ENCODE data around the gene RAB4A.

GRCh38 chr1:229285440-229285839 lies 14.5 kb downstream of the RAB4A start:
- TF ChIP-seq RFX5 (IDR thresholded peaks at IDR 0.05; ENCODE audit: low read depth, low read length) (no peak), ATF3 (IDR thresholded peaks at IDR 0.05; ENCODE audit: borderline replicate concordance, extremely low read depth, low read depth, low read length) (no peak), TAF1 (IDR thresholded peaks at IDR 0.05; ENCODE audit: borderline replicate concordance, low read depth, low read length) (no peak), GABPA (IDR thresholded peaks at IDR 0.05; ENCODE audit: low read depth) (no peak), POLR2A (IDR thresholded peaks at IDR 0.05; ENCODE audit: low read depth, low read length) (no peak), ZSCAN29 (IDR thresholded peaks at IDR 0.05) (no peak), POLR2AphosphoS5 (IDR thresholded peaks at IDR 0.05; ENCODE audit: low read length) (no peak), SIN3A (IDR thresholded peaks at IDR 0.05; ENCODE audit: low read depth, low read length) (no peak), MAX (IDR thresholded peaks at IDR 0.05; ENCODE audit: low read depth, low read length) (no peak), BACH1 (IDR thresholded peaks at IDR 0.05; ENCODE audit: borderline replicate concordance) (no peak)
- TF ChIP-seq, protein P1, sequence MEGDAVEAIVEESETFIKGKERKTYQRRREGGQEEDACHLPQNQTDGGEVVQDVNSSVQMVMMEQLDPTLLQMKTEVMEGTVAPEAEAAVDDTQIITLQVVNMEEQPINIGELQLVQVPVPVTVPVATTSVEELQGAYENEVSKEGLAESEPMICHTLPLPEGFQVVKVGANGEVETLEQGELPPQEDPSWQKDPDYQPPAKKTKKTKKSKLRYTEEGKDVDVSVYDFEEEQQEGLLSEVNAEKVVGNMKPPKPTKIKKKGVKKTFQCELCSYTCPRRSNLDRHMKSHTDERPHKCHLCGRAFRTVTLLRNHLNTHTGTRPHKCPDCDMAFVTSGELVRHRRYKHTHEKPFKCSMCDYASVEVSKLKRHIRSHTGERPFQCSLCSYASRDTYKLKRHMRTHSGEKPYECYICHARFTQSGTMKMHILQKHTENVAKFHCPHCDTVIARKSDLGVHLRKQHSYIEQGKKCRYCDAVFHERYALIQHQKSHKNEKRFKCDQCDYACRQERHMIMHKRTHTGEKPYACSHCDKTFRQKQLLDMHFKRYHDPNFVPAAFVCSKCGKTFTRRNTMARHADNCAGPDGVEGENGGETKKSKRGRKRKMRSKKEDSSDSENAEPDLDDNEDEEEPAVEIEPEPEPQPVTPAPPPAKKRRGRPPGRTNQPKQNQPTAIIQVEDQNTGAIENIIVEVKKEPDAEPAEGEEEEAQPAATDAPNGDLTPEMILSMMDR (IDR thresholded peaks at IDR 0.05 in 2 of 3, conservative IDR thresholded peaks at IDR 0.05 in 1 of 3; ENCODE audit: control insufficient read depth in 2 of 3, extremely low read depth in 1 of 3, insufficient read depth in 1 of 3, low read depth in 3 of 3, low read length in 3 of 3): no peak
- TF ChIP-seq, protein P2, sequence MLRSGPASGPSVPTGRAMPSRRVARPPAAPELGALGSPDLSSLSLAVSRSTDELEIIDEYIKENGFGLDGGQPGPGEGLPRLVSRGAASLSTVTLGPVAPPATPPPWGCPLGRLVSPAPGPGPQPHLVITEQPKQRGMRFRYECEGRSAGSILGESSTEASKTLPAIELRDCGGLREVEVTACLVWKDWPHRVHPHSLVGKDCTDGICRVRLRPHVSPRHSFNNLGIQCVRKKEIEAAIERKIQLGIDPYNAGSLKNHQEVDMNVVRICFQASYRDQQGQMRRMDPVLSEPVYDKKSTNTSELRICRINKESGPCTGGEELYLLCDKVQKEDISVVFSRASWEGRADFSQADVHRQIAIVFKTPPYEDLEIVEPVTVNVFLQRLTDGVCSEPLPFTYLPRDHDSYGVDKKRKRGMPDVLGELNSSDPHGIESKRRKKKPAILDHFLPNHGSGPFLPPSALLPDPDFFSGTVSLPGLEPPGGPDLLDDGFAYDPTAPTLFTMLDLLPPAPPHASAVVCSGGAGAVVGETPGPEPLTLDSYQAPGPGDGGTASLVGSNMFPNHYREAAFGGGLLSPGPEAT (IDR thresholded peaks at IDR 0.05; ENCODE audit: low read depth): no peak
